H1 (cell line): ENCODE measurements around the gene KIDINS220. TPM values are rescaled to one million over a fixed set of nuclear protein-coding genes. Genes with fewer than 3 reads are reported as not detected.

ENCODE experiments used
- EP300 ChIP-seq, 2 experiments: IDR thresholded peaks; 1 replicate in 1 of 2; 2 replicates in 1 of 2; pipeline ENCODE4 v1.6.1; 2011 to 2012; ENCODE audit warnings: low read depth in 2 of 2, low read length in 2 of 2, mild to moderate bottlenecking in 2 of 2, borderline replicate concordance in 1 of 2, inconsistent platforms in 1 of 2, moderate library complexity in 1 of 2
- FOSL1 ChIP-seq: IDR thresholded peaks from 2 replicates; pipeline ENCODE4 v1.6.1; 2011; ENCODE audit warnings: mild to moderate bottlenecking, low read depth, low read length, moderate library complexity; ENCODE audit not compliant: insufficient read depth
- HDAC6 ChIP-seq: IDR thresholded peaks from one replicate; pipeline ENCODE4 v1.7.1; 2012; ENCODE audit warnings: low read depth, mild to moderate bottlenecking, inconsistent platforms, low read length, moderate library complexity
- PHF8 ChIP-seq: fragments of 200-600 bp; sonication (generic); conservative IDR thresholded peaks from 2 replicates; pipeline ENCODE4 v1.7.1; 2012; ENCODE audit warnings: low read depth, mild to moderate bottlenecking, inconsistent platforms, low read length, moderate library complexity
- TEAD4 ChIP-seq: IDR thresholded peaks from 2 replicates; pipeline ENCODE4 v1.6.1; 2012; ENCODE audit warnings: low read depth, low read length, inconsistent platforms, mixed read lengths
- YY1 ChIP-seq: IDR thresholded peaks from 2 replicates; pipeline ENCODE4 v1.6.1; 2011; ENCODE audit warnings: low read depth, mild to moderate bottlenecking, low read length
- polyA plus RNA-seq, 7 experiments: library from polyadenylated mRNA; depleted of rRNA in 3 of 7; stranded (reverse) in 5 of 7; unstranded in 2 of 7; fragments of >200 nt in 5 of 7; fragments of 200-250 nt in 2 of 7; gene quantifications; 1 replicate in 5 of 7; 2 replicates in 1 of 7; 4 replicates in 1 of 7; pipeline versions ENCODE4 v1.2.1 to v1.2.3, GENCODE V29; 2011 to 2013; ENCODE audit warnings: missing spikeins in 2 of 7, mixed read lengths in 2 of 7
- total RNA-seq: library from RNA; stranded (reverse); fragmentation: NEBNext Ultra II Directional; extraction: Animal tissue kit (Norgen Biotek cat#: 25700); gene quantifications from 2 replicates; pipeline ENCODE4 v1.2.1, GENCODE V29; 2021
- TF ChIP-seq, protein P1 (sequence below): fragments of 300-600 bp; sonication (generic); IDR thresholded peaks from 2 replicates; pipeline ENCODE4 v1.7.1; 2012; ENCODE audit warnings: low read length, moderate library complexity, mild to moderate bottlenecking, inconsistent platforms; ENCODE audit not compliant: insufficient replicate concordance

KIDINS220 gene
- total and polyA plus RNA-seq, 2 of the 8 experiments (the other 6 are each of a cell fraction or from before 2014, with no cell fraction given) = 21.2 to 27.1 TPM

DNA sequence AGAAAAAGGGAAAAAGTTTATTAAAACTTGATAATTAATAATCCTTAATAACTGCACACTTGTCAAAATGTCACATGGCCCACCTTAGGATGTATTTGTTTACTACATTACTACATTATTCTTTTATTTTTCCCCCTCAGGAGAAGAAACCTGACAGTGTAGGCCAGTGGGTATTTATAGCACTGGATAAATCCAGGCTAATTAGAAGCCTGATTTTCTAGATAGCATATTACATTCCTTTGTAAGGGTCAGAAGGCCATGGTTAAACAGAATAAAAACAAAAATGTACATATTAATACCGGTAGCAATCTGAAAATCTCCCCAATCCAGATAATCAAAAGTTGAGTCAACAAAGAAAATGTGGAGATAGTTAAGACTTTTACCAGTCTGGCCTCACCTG, 21.5 kb upstream of the KIDINS220 start (continued):
- TF ChIP-seq, protein P1, sequence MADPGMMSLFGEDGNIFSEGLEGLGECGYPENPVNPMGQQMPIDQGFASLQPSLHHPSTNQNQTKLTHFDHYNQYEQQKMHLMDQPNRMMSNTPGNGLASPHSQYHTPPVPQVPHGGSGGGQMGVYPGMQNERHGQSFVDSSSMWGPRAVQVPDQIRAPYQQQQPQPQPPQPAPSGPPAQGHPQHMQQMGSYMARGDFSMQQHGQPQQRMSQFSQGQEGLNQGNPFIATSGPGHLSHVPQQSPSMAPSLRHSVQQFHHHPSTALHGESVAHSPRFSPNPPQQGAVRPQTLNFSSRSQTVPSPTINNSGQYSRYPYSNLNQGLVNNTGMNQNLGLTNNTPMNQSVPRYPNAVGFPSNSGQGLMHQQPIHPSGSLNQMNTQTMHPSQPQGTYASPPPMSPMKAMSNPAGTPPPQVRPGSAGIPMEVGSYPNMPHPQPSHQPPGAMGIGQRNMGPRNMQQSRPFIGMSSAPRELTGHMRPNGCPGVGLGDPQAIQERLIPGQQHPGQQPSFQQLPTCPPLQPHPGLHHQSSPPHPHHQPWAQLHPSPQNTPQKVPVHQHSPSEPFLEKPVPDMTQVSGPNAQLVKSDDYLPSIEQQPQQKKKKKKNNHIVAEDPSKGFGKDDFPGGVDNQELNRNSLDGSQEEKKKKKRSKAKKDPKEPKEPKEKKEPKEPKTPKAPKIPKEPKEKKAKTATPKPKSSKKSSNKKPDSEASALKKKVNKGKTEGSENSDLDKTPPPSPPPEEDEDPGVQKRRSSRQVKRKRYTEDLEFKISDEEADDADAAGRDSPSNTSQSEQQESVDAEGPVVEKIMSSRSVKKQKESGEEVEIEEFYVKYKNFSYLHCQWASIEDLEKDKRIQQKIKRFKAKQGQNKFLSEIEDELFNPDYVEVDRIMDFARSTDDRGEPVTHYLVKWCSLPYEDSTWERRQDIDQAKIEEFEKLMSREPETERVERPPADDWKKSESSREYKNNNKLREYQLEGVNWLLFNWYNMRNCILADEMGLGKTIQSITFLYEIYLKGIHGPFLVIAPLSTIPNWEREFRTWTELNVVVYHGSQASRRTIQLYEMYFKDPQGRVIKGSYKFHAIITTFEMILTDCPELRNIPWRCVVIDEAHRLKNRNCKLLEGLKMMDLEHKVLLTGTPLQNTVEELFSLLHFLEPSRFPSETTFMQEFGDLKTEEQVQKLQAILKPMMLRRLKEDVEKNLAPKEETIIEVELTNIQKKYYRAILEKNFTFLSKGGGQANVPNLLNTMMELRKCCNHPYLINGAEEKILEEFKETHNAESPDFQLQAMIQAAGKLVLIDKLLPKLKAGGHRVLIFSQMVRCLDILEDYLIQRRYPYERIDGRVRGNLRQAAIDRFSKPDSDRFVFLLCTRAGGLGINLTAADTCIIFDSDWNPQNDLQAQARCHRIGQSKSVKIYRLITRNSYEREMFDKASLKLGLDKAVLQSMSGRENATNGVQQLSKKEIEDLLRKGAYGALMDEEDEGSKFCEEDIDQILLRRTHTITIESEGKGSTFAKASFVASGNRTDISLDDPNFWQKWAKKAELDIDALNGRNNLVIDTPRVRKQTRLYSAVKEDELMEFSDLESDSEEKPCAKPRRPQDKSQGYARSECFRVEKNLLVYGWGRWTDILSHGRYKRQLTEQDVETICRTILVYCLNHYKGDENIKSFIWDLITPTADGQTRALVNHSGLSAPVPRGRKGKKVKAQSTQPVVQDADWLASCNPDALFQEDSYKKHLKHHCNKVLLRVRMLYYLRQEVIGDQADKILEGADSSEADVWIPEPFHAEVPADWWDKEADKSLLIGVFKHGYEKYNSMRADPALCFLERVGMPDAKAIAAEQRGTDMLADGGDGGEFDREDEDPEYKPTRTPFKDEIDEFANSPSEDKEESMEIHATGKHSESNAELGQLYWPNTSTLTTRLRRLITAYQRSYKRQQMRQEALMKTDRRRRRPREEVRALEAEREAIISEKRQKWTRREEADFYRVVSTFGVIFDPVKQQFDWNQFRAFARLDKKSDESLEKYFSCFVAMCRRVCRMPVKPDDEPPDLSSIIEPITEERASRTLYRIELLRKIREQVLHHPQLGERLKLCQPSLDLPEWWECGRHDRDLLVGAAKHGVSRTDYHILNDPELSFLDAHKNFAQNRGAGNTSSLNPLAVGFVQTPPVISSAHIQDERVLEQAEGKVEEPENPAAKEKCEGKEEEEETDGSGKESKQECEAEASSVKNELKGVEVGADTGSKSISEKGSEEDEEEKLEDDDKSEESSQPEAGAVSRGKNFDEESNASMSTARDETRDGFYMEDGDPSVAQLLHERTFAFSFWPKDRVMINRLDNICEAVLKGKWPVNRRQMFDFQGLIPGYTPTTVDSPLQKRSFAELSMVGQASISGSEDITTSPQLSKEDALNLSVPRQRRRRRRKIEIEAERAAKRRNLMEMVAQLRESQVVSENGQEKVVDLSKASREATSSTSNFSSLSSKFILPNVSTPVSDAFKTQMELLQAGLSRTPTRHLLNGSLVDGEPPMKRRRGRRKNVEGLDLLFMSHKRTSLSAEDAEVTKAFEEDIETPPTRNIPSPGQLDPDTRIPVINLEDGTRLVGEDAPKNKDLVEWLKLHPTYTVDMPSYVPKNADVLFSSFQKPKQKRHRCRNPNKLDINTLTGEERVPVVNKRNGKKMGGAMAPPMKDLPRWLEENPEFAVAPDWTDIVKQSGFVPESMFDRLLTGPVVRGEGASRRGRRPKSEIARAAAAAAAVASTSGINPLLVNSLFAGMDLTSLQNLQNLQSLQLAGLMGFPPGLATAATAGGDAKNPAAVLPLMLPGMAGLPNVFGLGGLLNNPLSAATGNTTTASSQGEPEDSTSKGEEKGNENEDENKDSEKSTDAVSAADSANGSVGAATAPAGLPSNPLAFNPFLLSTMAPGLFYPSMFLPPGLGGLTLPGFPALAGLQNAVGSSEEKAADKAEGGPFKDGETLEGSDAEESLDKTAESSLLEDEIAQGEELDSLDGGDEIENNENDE = no peak
- TF ChIP-seq FOSL1 (no peak), YY1 (no peak), PHF8 (no peak), HDAC6 (no peak), TEAD4 (no peak), EP300 (IDR thresholded peaks at IDR 0.05; ENCODE audit: borderline replicate concordance in 1 of 2, low read depth in 2 of 2, low read length in 2 of 2) (no peak)
